ENCODE data around the gene CTRL. TPM values are rescaled to one million over a fixed set of nuclear protein-coding genes. Genes with fewer than 3 reads are reported as not detected.

Gene CTRL
- total RNA-seq, 1 donor from 2014 or later, result 1.1 TPM

- no peak for DNase-seq (ENCODE audit: low spot score)
These were observed 39.3 kb downstream of the CTRL start for GRCh38 chr16:67892375-67892774.

- DNase-seq (ENCODE audit: low spot score), result no peak
These were observed 43.3 kb downstream of the CTRL start for GRCh38 chr16:67888331-67888730.

- DNase-seq (ENCODE audit: low spot score), result no peak
These were observed 45.3 kb downstream of the CTRL start for GRCh38 chr16:67886387-67886786.

- DNase-seq (ENCODE audit: low spot score), result no peak
These were observed 45.7 kb downstream of the CTRL start for GRCh38 chr16:67885976-67886375.

GRCh38 chr16:67885545-67885944, 46.1 kb downstream of the CTRL start:
- DNase-seq (ENCODE audit: low spot score), result no peak

- peak; percentile 84 for DNase-seq (ENCODE audit: low spot score)
These were observed 47.0 kb downstream of the CTRL start, which contains the start of gene NRN1L for GRCh38 chr16:67884684-67885083. NRN1L (plus strand) TSS chr16:67884885; CDS start chr16:67884904, 19 bp downstream.

GRCh38 chr16:67883872-67884261, 47.8 kb downstream of the CTRL start:
- peak; percentile 27 for DNase-seq (ENCODE audit: low spot score)

- DNase-seq (ENCODE audit: low spot score), result no peak
These were observed 48.4 kb downstream of the CTRL start for GRCh38 chr16:67883146-67883871.

- DNase-seq (ENCODE audit: low spot score), result no peak
These were observed 49.1 kb downstream of the CTRL start for GRCh38 chr16:67882374-67883145.

- DNase-seq (ENCODE audit: low spot score), result no peak
These were observed 50.0 kb downstream of the CTRL start for GRCh38 chr16:67881621-67882161.

- DNase-seq (ENCODE audit: low spot score), result no peak
These were observed 51.1 kb downstream of the CTRL start for GRCh38 chr16:67880584-67880983.

- DNase-seq (ENCODE audit: low spot score), result no peak
These were observed 51.7 kb downstream of the CTRL start for GRCh38 chr16:67879936-67880335.

Other genes with a start within 250 kb of the CTRL start
- gene GFOD2, start 212.5 kb downstream of the CTRL start, total RNA-seq, result 25.9 TPM
- 22.7 TPM for gene RANBP10, start 125.3 kb downstream of the CTRL start, total RNA-seq
- gene TSNAXIP1, start 125.0 kb downstream of the CTRL start, total RNA-seq, result 4.1 TPM
- 27.2 TPM for gene THAP11, start 89.5 kb downstream of the CTRL start, total RNA-seq
- gene NUTF2, start 84.9 kb downstream of the CTRL start, total RNA-seq, result 69.3 TPM
- gene CENPT, start 84.2 kb downstream of the CTRL start, total RNA-seq, result 44.6 TPM
- gene EDC4, start 58.8 kb downstream of the CTRL start, total RNA-seq, result 59.5 TPM
- 1.2 TPM for gene NRN1L, start 47.0 kb downstream of the CTRL start, total RNA-seq
- gene PSKH1, start 38.6 kb downstream of the CTRL start, total RNA-seq, result 31.6 TPM
- 68.8 TPM for gene PSMB10, start 5.0 kb upstream of the CTRL start, total RNA-seq
- 30.3 TPM for gene LCAT, start 12.3 kb upstream of the CTRL start, total RNA-seq
- gene SLC12A4, start 36.8 kb upstream of the CTRL start, total RNA-seq, result 76.6 TPM
- gene DPEP3, start 48.6 kb upstream of the CTRL start, total RNA-seq, result not detected
- 3.4 TPM for gene DPEP2, start 67.6 kb upstream of the CTRL start, total RNA-seq
- gene DPEP2NB, start 84.0 kb upstream of the CTRL start, total RNA-seq, result not detected
- 6.6 TPM for gene DDX28, start 91.4 kb upstream of the CTRL start, total RNA-seq
- gene DUS2, start 91.4 kb upstream of the CTRL start, total RNA-seq, result 9.4 TPM
- gene NFATC3, start 153.5 kb upstream of the CTRL start, total RNA-seq, result 46.5 TPM